GM23248 (cell line): Measurements from ENCODE around the gene SLC37A3. TPM values are rescaled to one million over a fixed set of nuclear protein-coding genes. Genes with fewer than 3 reads are reported as not detected.
A peak's percentile ranks its signal among the peaks of the same experiment; 100 is the strongest.
"Not testable (repeated sequence)": the region's sequence is repeated elsewhere in the genome, so short reads cannot be mapped to it uniquely, and the experiment has no call there.

Experiments used
- DNase-seq: peaks from one replicate; pipeline ENCODE4 v3.0.0-alpha.2; 2015
- H2AFZ ChIP-seq: fragments of 200-600 bp; sonication (generic); 2 replicates; pipeline ENCODE4 v1.6.1; 2016; ENCODE audit warnings: antibody characterized with exemption
- H3F3A ChIP-seq: fragments of 200-600 bp; sonication (generic); 2 replicates; pipeline ENCODE4 v1.6.1; 2016; ENCODE audit warnings: mild to moderate bottlenecking, antibody characterized with exemption, mixed run types; ENCODE audit not compliant: insufficient read depth
- H3K27ac ChIP-seq: fragments of 200-600 bp; sonication (generic); 2 replicates; pipeline ENCODE4 v1.5.1; 2016; ENCODE audit warnings: mild to moderate bottlenecking
- H3K27me3 ChIP-seq: fragments of 200-600 bp; sonication (generic); replicated peaks from 2 replicates; pipeline ENCODE4 v1.6.1; 2016; ENCODE audit warnings: mild to moderate bottlenecking; ENCODE audit not compliant: insufficient read depth
- H3K36me3 ChIP-seq: fragments of 200-600 bp; sonication (generic); 2 replicates; pipeline ENCODE4 v1.6.1; 2016; ENCODE audit warnings: low read depth, mild to moderate bottlenecking
- H3K4me1 ChIP-seq: fragments of 200-600 bp; sonication (generic); 2 replicates; pipeline ENCODE4 v1.6.1; 2016; ENCODE audit warnings: mild to moderate bottlenecking; ENCODE audit not compliant: insufficient read depth
- H3K4me2 ChIP-seq: fragments of 200-600 bp; sonication (generic); one replicate; pipeline ENCODE4 v1.6.1; 2016; ENCODE audit warnings: mild to moderate bottlenecking; ENCODE audit not compliant: unreplicated experiment
- H3K4me3 ChIP-seq: fragments of 200-600 bp; sonication (generic); 2 replicates; pipeline ENCODE4 v1.5.1; 2016; ENCODE audit warnings: mild to moderate bottlenecking
- H3K79me2 ChIP-seq: fragments of 200-600 bp; sonication (generic); 2 replicates; pipeline ENCODE4 v1.6.1; 2016; ENCODE audit warnings: mild to moderate bottlenecking; ENCODE audit not compliant: insufficient read depth
- H3K9ac ChIP-seq: fragments of 200-600 bp; sonication (generic); 2 replicates; pipeline ENCODE4 v1.6.1; 2016; ENCODE audit warnings: mild to moderate bottlenecking
- H3K9me2 ChIP-seq: fragments of 200-600 bp; sonication (generic); 2 replicates; pipeline ENCODE4 v1.6.1; 2016; ENCODE audit warnings: mixed run types, mild to moderate bottlenecking, moderate library complexity; ENCODE audit not compliant: insufficient read depth
- H3K9me3 ChIP-seq: fragments of 200-600 bp; sonication (generic); one replicate; pipeline ENCODE4 v1.6.1; 2017; ENCODE audit warnings: low read depth
- H4K20me1 ChIP-seq: fragments of 200-600 bp; sonication (generic); 2 replicates; pipeline ENCODE4 v1.6.0; 2016; ENCODE audit not compliant: insufficient read depth
- EZH2 ChIP-seq: fragments of 200-600 bp; sonication (generic); IDR thresholded peaks from 2 replicates; pipeline ENCODE4 v1.6.1; 2018; ENCODE audit warnings: antibody characterized with exemption, mild to moderate bottlenecking; ENCODE audit not compliant: insufficient read depth, poor library complexity, severe bottlenecking
- EZH2phosphoT487 ChIP-seq: fragments of 200-600 bp; sonication (generic); IDR thresholded peaks from 2 replicates; pipeline ENCODE4 v1.6.1; 2018; ENCODE audit warnings: antibody characterized with exemption, moderate library complexity, mild to moderate bottlenecking, low read depth; ENCODE audit not compliant: insufficient read depth
- WGBS, 2 experiments: methylation state at CpG; one replicate each; pipeline ENCODE4 v1.1.6; 2015 to 2017; ENCODE audit warnings: low lambda C conversion rate in 2 of 2, low coverage in 1 of 2; ENCODE audit errors: missing lambda C conversion rate in 2 of 2; 5-methylcytosine and 5-hydroxymethylcytosine counted together
- in situ Hi-C: fragments of 300-500 bp; cut with MboI; formaldehyde crosslinking; loops from 2 replicates; pipeline ENCODE4 v1.15.0; 2020
- polyA plus RNA-seq: library from polyadenylated mRNA; unstranded; fragments of >200 nt; fragmentation: Nextera tagmentation; extraction: Ambion mirVana; gene quantifications from 2 replicates; pipeline ENCODE4 v1.2.1, GENCODE V29; 2016
- total RNA-seq: library from RNA; depleted of rRNA; stranded (reverse); fragments of >200 nt; shearing (Covaris generic); gene quantifications from 2 replicates; pipeline ENCODE4 v1.2.3, GENCODE V29; 2014

The SLC37A3 gene
- total and polyA plus RNA-seq, 2 experiments from 2014 or later, result 39.8 to 61.7 TPM

DNA sequence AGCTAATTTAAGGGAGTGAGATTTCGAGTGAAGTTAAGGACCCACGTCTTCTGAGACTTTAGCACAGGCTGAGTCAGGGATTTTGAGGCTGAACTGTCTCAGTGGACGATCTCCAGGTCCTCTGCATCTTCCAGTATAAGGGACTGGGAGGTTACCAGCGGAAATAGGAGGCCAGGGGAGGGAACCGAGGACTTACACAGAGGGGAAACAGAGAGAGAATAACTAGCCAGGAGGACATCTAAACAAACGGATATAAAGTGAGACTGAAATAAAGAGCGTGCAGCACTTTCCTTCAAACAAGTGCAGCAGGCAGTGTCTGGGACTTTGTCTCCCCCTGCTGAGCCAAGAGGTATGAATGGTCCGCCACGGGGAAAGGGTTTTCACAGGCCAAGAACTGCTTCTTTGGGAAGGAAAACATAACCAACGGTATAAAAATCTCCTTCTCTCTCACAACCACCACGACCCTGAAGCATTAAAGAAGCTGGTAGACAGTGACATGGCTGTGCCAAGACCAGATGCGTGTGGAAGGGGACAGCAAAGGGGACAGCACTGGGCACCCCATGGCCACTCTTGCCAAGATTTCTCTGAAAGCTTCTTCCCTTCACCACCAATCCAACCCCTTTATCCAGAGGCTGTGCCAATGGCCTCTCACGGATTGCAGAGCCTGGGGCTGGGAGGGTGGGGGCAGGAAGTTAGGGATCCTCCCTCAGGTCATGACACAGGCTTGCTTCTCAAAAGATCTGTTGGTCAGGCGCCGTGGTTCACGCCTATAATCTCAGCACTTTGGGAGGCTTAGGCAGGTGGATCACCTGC lies 72.0 kb downstream of the SLC37A3 start:
- Histone ChIP-seq H3K36me3 (no peaks in the 10 kb centered on the region), H3K27me3 (no peaks in the 10 kb centered on the region), H3K4me1 (0 out of 2 replicates have a peak, but pooled peaks cover 5% of the 10 kb centered on the region), H3K79me2 (no peaks in the 10 kb centered on the region), H3K4me2 (peak overlapping the region; percentile 67), H4K20me1 (no peaks in the 10 kb centered on the region), H3K9me3 (no peaks in the 10 kb centered on the region), H2AFZ (peak overlapping the region; percentile 64), H3K9ac (peak overlapping the region; percentile 43), H3K9me2 (no peaks in the 10 kb centered on the region), H3K27ac (no peak overlapping the region), H3K4me3 (peak overlapping the region; percentile 58), H3F3A (peaks cover 9% of the 10 kb centered on the region; the same call in 1 of the 2 replicates)
- TF ChIP-seq EZH2, result no peak
- no peak for TF ChIP-seq EZH2phosphoT487
- in situ Hi-C loops, result loop anchor here (25.0 kb wide), 1 partner anchor 689 kb away; no protein-coding TSS in a partner anchor
- DNase-seq, result peak; percentile 85
- WGBS, 2 experiments, result 4 to 20% methylated on average over 13 to 16 of the region's 16 CpGs

DNA sequence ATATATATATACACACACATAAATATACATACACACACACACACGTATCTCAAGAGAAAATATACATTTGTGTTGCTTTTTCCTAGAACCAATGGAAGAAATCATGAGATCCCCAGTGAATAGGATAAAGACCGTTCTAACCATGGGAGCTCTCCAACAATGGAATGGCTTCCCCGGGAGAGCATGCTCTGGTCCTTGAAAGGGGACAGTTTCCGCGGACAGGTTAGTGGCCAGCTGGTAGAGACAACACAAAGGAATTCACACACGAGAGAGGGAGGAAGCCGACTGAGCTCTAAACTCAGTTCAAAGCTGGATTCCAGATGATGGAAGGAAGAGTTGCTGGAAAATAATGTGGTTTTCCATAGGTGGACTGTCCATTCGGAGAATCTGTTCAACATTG lies 72.7 kb downstream of the SLC37A3 start:
- H3K27me3 ChIP-seq, result no peaks in the 10 kb centered on the region
- in situ Hi-C loops, result loop anchor here (25.0 kb wide), 1 partner anchor 688 kb away; no protein-coding TSS in a partner anchor
- no peaks in the 10 kb centered on the region for H3K36me3 ChIP-seq
- peaks cover 9% of the 10 kb centered on the region; the same call in 1 of the 2 replicates for H3F3A ChIP-seq
- H3K4me2 ChIP-seq, result peak overlapping the region; percentile 67
- DNase-seq, result no peak
- 66 to 68% methylated on average over 8 of the region's 8 CpGs for WGBS, 2 experiments
- H3K4me1 ChIP-seq, result 0 out of 2 replicates have a peak, but pooled peaks cover 5% of the 10 kb centered on the region
- H3K9me3 ChIP-seq, result no peaks in the 10 kb centered on the region
- H3K9me2 ChIP-seq, result no peaks in the 10 kb centered on the region
- no peak overlapping the region for H3K27ac ChIP-seq
- H3K9ac ChIP-seq, result no peak overlapping the region
- H3K79me2 ChIP-seq, result no peaks in the 10 kb centered on the region
- H2AFZ ChIP-seq, result peak overlapping the region; percentile 64
- no peaks in the 10 kb centered on the region for H4K20me1 ChIP-seq
- no peak overlapping the region for H3K4me3 ChIP-seq
- no peak for TF ChIP-seq EZH2phosphoT487
- no peak for TF ChIP-seq EZH2

DNA sequence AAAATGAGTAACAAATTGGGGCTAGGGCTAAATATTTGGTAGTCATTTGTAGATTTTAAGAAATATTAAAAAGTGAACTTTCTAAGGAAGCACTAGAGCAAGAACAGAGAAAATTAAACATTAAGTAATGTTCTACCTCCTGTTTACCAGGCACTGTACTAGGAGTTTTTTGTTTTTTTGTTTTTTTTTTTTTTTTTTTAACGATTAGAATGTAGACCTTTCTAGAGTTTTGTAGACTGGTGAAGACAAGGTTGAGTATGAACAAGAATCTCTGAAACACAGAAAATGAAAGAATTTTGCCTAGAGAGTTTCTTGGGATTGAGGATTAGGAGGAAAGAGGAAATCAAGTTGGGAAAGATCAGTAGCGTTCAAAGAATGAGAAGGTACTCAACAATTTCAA lies 73.6 kb downstream of the SLC37A3 start:
- Histone ChIP-seq H3F3A (peaks cover 9% of the 10 kb centered on the region; the same call in 1 of the 2 replicates), H3K4me2 (no peak overlapping the region), H3K9ac (no peak overlapping the region), H3K79me2 (no peaks in the 10 kb centered on the region), H3K36me3 (no peaks in the 10 kb centered on the region), H3K27ac (no peak overlapping the region), H3K4me1 (0 out of 2 replicates have a peak, but pooled peaks cover 5% of the 10 kb centered on the region), H3K4me3 (no peak overlapping the region), H2AFZ (no peak overlapping the region), H4K20me1 (no peaks in the 10 kb centered on the region), H3K9me3 (no peaks in the 10 kb centered on the region), H3K9me2 (no peaks in the 10 kb centered on the region), H3K27me3 (no peaks in the 10 kb centered on the region)
- TF ChIP-seq EZH2phosphoT487 (no peak), EZH2 (no peak)
- in situ Hi-C loops, result loop anchor here (25.0 kb wide), 1 partner anchor 687 kb away; no protein-coding TSS in a partner anchor
- no peak for DNase-seq
- WGBS, 2 experiments, result 98 to 100% methylated on average over 2 of the region's 2 CpGs

DNA sequence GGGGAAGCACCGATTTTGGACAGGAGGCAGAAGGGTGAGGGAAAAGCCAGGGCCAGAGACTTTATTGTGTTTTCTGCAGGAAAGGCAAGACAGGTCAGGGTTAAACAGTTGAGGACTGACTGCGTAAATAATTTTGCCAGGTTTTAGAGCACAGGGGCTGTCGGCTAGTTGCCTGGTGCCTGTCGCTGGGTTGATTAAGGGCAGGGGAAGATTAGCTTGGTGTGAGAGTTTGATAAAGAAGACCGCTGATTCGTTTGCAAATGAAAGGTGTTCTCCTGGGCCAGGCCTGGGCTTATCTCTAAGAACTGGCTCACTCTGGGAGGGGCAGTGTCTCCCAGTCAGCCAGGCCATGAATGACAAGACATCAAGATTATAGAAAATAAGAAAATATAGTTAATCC lies 75.6 kb downstream of the SLC37A3 start:
- H3K27ac ChIP-seq, result no peak overlapping the region
- H3F3A ChIP-seq, result peaks cover 8% of the 10 kb centered on the region; the same call in 1 of the 2 replicates
- H3K9me3 ChIP-seq, result no peaks in the 10 kb centered on the region
- 69% methylated on average over 6 of the region's 6 CpGs for WGBS, 2 experiments
- no peak overlapping the region for H3K9ac ChIP-seq
- H4K20me1 ChIP-seq, result no peaks in the 10 kb centered on the region
- H3K4me2 ChIP-seq, result no peak overlapping the region
- no peaks in the 10 kb centered on the region for H3K9me2 ChIP-seq
- in situ Hi-C loops, result no loop called here
- H3K36me3 ChIP-seq, result no peaks in the 10 kb centered on the region
- H3K79me2 ChIP-seq, result no peaks in the 10 kb centered on the region
- DNase-seq, result no peak
- no peaks in the 10 kb centered on the region for H3K27me3 ChIP-seq
- H3K4me1 ChIP-seq, result 0 out of 2 replicates have a peak, but pooled peaks cover 5% of the 10 kb centered on the region
- H3K4me3 ChIP-seq, result no peak overlapping the region
- TF ChIP-seq EZH2, result no peak
- no peak for TF ChIP-seq EZH2phosphoT487
- no peak overlapping the region for H2AFZ ChIP-seq

DNA sequence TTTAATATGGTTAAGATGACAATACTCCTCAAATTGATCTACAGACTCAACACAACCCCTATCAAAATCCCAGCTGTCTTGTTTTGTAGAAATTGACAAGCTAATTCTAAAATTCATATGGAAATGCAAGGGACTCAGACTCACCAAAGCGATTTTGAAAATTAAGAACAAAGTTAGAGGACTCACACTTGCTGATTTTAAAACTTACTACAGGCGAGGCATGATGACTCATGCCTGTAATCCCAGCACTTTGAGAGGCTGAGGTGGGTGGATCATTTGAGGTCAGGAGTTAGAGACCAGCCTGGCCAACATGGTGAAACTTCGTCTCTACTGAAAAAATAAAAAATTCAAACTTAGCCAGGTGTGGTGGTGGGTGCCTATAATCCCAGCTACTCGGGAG lies 78.3 kb downstream of the SLC37A3 start:
- H4K20me1 ChIP-seq, H2AFZ ChIP-seq, H3K4me2 ChIP-seq, H3K9me3 ChIP-seq, H3K79me2 ChIP-seq, H3K36me3 ChIP-seq, H3K4me3 ChIP-seq, DNase-seq, H3K27ac ChIP-seq, H3K27me3 ChIP-seq, in situ Hi-C loops, H3K9me2 ChIP-seq, H3K9ac ChIP-seq: not testable (repeated sequence)
- 86 to 93% methylated on average over 4 of the region's 4 CpGs for WGBS, 2 experiments
- peaks cover 16% of the 10 kb centered on the region for H3F3A ChIP-seq
- peaks cover 21% of the 10 kb centered on the region for H3K4me1 ChIP-seq
